ENCODE measurements around the gene F11R.

The F11R gene

GRCh38 chr1:160973491-160973890 lies 47.5 kb downstream of the F11R start:
- TF ChIP-seq CTCF (conservative IDR thresholded peaks at IDR 0.05; ENCODE audit: low read depth) = no peak
- H3K27ac ChIP-seq = no peak overlapping the region
- POLR2A ChIA-PET (ENCODE audit: low non-redundant PET) = interaction anchor here (0.6 kb wide), 2 partner anchors 11 to 1630 kb away, joined by 3 read pairs; no protein-coding TSS in a partner anchor
- DNase-seq (ENCODE audit: low spot score) = no peak
- CTCF ChIA-PET = interaction anchor here (0.6 kb wide), 1 partner anchor 124 kb away, joined by 7 read pairs; no protein-coding TSS in a partner anchor

- H3K27ac ChIP-seq = no peak overlapping the region
- ChIA-PET CTCF (no interaction called here), POLR2A (ENCODE audit: low non-redundant PET) (interaction anchor here (0.6 kb wide), 1 partner anchor 10 kb away, joined by 3 read pairs; no protein-coding TSS in a partner anchor)
- TF ChIP-seq CTCF (conservative IDR thresholded peaks at IDR 0.05; ENCODE audit: low read depth) = no peak
- no peak for DNase-seq (ENCODE audit: low spot score)
These were observed 48.0 kb downstream of the F11R start for GRCh38 chr1:160972939-160973338.

- no peak overlapping the region for H3K27ac ChIP-seq
- POLR2A ChIA-PET (ENCODE audit: low non-redundant PET) = no interaction called here
- CTCF ChIA-PET = no interaction called here
- DNase-seq (ENCODE audit: low spot score) = no peak
- TF ChIP-seq CTCF (conservative IDR thresholded peaks at IDR 0.05; ENCODE audit: low read depth) = no peak
These were observed 49.3 kb downstream of the F11R start for GRCh38 chr1:160971618-160972056.

GRCh38 chr1:160963521-160963920 lies 57.4 kb downstream of the F11R start:
- CTCF ChIA-PET = interaction anchor here (1.1 kb wide), 1 partner anchor 9 kb away, joined by 3 read pairs; the partner anchor contains the start of gene ITLN2

GRCh38 chr1:160961419-160961818 lies 59.5 kb downstream of the F11R start:
- no peak for DNase-seq (ENCODE audit: low spot score)
- TF ChIP-seq CTCF (conservative IDR thresholded peaks at IDR 0.05; ENCODE audit: low read depth) = no peak
- ChIA-PET CTCF (no interaction called here), POLR2A (ENCODE audit: low non-redundant PET) (no interaction called here)
- H3K27ac ChIP-seq = no peak overlapping the region

More at GRCh38 chr1:160963521-160963920, 57.4 kb downstream of the F11R start:
- DNase-seq (ENCODE audit: low spot score) = no peak
- POLR2A ChIA-PET (ENCODE audit: low non-redundant PET) = no interaction called here
- no peak for TF ChIP-seq CTCF (conservative IDR thresholded peaks at IDR 0.05; ENCODE audit: low read depth)
- no peak overlapping the region for H3K27ac ChIP-seq

GRCh38 chr1:160956966-160957365 lies 64.0 kb downstream of the F11R start:
- DNase-seq (ENCODE audit: low spot score) = no peak
- CTCF ChIA-PET = no interaction called here
- POLR2A ChIA-PET (ENCODE audit: low non-redundant PET) = no interaction called here
- no peak for TF ChIP-seq CTCF (conservative IDR thresholded peaks at IDR 0.05; ENCODE audit: low read depth)
- no peak overlapping the region for H3K27ac ChIP-seq
